A549 treated with Mapracorat at 1 μM for 4 hours (cell line): ENCODE measurements around the gene TIMM13. TPM values are rescaled to one million over a fixed set of nuclear protein-coding genes. Genes with fewer than 3 reads are reported as not detected.

Experiments used
- total RNA-seq: library from RNA; stranded (reverse); fragments of 200-300 nt; extraction: Qiagen RNA extraction; gene quantifications from 5 replicates; pipeline ENCODE4 v1.2.3, GENCODE V29; 2022

Gene TIMM13
- total RNA-seq, result 61.4 to 135 TPM (median 123 TPM) in 5 replicates

DNA sequence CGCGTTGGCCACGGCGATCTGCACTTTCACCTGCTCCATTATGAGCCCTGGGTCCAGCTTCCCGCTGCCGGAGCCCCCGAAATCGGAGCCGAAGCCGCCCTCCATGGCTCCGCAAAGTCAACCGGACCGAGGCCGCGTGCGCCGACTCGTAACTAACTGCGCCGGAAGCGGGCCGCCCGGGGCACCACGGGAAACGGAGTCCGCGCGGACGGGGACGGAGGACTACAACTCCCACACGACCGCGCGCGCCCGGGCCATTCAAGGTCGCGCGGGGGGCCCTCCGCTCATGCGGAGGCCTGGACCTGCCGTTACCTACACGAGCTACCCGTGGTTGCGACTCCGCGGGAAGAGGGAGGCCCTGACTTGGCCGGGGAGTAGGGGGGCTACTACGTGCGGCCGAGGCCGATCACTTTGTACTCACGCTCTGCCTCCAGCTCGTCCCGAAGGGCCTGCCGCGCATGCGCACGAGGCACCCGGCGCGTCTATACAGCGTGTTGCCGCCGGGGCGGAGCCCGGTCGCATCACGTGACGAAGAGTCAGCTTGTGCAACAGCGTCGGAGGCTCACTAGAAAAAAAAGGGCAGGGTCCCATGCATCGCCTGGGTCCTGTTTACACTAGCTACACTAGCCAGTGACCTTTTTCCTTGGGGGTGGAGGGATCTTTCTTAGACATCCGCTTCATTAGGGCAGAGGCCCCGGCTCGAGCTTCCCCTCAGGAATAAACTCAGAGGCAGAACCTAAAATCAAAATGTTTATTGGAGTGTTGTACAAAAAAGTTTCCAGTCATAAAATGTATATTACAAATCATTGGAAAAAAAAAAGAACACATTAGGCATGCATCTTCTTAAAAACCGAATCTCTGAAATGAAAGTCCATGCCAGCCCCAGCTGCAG lies at the start of gene TIMM13:
Gene TIMM13 (minus strand): TSS at position 158 of the 892 bp plus-strand sequence. CDS start 53 bp downstream, at position 105.

DNA sequence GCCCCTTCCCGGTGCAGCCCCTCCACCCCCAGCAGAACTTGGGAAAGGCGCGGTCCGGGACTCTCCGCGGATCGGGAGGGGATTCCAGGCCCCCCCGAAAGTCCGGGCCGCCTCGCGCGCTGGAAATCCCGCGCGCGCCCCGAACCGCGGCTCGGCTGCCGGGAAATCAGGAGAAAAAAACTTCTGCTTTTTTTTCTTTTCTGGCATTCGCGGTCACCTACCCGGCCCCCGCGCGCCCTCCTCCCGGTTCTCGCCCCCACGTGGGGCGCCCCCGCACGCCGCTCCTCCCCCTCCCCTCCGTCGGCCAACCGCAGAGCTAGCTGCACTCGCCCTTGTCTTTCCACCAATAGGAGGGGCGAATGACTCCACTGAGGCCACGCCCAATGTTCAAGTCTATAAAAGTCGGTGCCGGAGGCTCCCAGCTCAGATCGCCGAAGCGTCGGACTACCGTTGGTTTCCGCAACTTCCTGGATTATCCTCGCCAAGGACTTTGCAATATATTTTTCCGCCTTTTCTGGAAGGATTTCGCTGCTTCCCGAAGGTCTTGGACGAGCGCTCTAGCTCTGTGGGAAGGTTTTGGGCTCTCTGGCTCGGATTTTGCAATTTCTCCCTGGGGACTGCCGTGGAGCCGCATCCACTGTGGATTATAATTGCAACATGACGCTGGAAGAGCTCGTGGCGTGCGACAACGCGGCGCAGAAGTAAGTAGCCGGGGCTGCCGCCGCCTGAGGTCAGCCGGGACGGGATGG lies 48.5 kb upstream of the TIMM13 start, which contains the start of gene GADD45B:
Gene GADD45B (plus strand): TSS at position 426 of the 749 bp plus-strand sequence. CDS start 232 bp downstream, at position 658.

Other genes with a start within 250 kb of the TIMM13 start
- gene PLEKHJ1, start 191.3 kb downstream of the TIMM13 start, total RNA-seq, result 39.1 to 60.0 TPM (median 59.1 TPM) in 5 replicates
- gene SF3A2, start 190.8 kb downstream of the TIMM13 start, total RNA-seq, result 63.8 to 74.1 TPM (median 69.0 TPM) in 5 replicates
- gene AMH, start 178.3 kb downstream of the TIMM13 start, total RNA-seq, result 7.6 to 24.5 TPM (median 15.3 TPM) in 5 replicates
- gene JSRP1, start 171.2 kb downstream of the TIMM13 start, total RNA-seq, result 0.42 to 0.86 TPM (median 0.76 TPM) in 5 replicates
- 0.08 to 0.15 TPM (median 0.11 TPM) in 3 of 5 replicates, not detected in the others for gene PEAK3, start 145.4 kb downstream of the TIMM13 start, total RNA-seq
- gene LINGO3, start 119.4 kb downstream of the TIMM13 start, total RNA-seq, result 0.07 TPM in 1 of 5 replicates, not detected in the others
- 135 to 163 TPM (median 151 TPM) in 5 replicates for gene LSM7, start 99.0 kb downstream of the TIMM13 start, total RNA-seq
- gene SPPL2B, start 98.9 kb downstream of the TIMM13 start, total RNA-seq, result 11.9 to 24.2 TPM (median 20.8 TPM) in 5 replicates
- 0.04 to 0.08 TPM (median 0.05 TPM) in 3 of 5 replicates, not detected in the others for gene TMPRSS9, start 67.3 kb downstream of the TIMM13 start, total RNA-seq
- gene LMNB2, start 29.4 kb upstream of the TIMM13 start, total RNA-seq, result 58.2 to 83.9 TPM (median 78.5 TPM) in 5 replicates
- gene GADD45B, start 48.5 kb upstream of the TIMM13 start, total RNA-seq, result 96.2 to 118 TPM (median 108 TPM) in 5 replicates